ENCODE results near the gene PRKAG2. TPM values are rescaled to one million over a fixed set of nuclear protein-coding genes. Genes with fewer than 3 reads are reported as not detected.

The PRKAG2 gene
- total RNA-seq, 1 experiment from 2014 or later: 23.9 TPM

DNA sequence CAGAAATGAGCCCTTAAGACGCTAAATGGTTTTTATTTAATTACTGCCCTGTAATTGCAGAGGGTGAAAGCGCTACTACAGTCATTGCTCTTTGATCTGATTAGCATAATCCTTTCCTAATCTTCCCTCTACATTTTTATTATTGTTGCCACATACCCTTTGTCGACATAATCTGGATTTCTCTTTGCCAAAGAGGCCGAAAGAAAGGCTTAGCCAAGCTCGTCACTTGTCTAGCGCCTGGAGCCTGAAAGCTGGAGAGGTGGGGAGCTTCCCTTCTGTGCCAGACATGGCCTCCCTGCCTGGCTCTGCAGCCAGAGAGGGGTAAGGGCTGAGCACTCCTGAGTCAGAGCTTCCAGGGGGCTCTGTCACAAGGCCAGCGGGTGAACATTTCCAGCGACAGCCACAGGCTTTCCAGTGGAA is 145.9 kb downstream of the PRKAG2 start:
- H3F3A ChIP-seq (ENCODE audit: low read length, unreplicated experiment): no peaks in the 10 kb centered on the region
- no peaks in the 10 kb centered on the region for H3K27me3 ChIP-seq (ENCODE audit: low read length)
- ATAC-seq (no peak), DNase-seq (no peak)
- H3K79me2 ChIP-seq (ENCODE audit: low read length): no peaks in the 10 kb centered on the region
- H3K27ac ChIP-seq (ENCODE audit: low read length): no peak overlapping the region
- H3K9ac ChIP-seq (ENCODE audit: low read length): no peak overlapping the region
- no peaks in the 10 kb centered on the region for H3K36me3 ChIP-seq (ENCODE audit: low read depth, low read length)
- no peaks in the 10 kb centered on the region for H3K9me3 ChIP-seq (ENCODE audit: low read length)
- H3K4me1 ChIP-seq (ENCODE audit: insufficient read depth, low read length): peaks cover 17% of the 10 kb centered on the region
- CTCF ChIA-PET: no interaction called here
- intact Hi-C loops (cut with micrococcal nuclease): no loop called here
- BruUV-seq (replicated peaks): no TSS peak
- POLR2A ChIA-PET (ENCODE audit: unreplicated experiment): no interaction called here
- no peaks in the 10 kb centered on the region for H3K9me2 ChIP-seq (replicated peaks; ENCODE audit: low read length)
- no peak overlapping the region for H3K4me3 ChIP-seq (ENCODE audit: low read length)
- no peak overlapping the region for H3K4me2 ChIP-seq (ENCODE audit: low read length)
- no peaks in the 10 kb centered on the region for H4K20me1 ChIP-seq (ENCODE audit: low read length)
- H2AFZ ChIP-seq (ENCODE audit: low read length): no peak overlapping the region
- no peak for TF ChIP-seq EZH2 (IDR thresholded peaks at IDR 0.05; ENCODE audit: low read length, unreplicated experiment)
- TF ChIP-seq, protein P1, sequence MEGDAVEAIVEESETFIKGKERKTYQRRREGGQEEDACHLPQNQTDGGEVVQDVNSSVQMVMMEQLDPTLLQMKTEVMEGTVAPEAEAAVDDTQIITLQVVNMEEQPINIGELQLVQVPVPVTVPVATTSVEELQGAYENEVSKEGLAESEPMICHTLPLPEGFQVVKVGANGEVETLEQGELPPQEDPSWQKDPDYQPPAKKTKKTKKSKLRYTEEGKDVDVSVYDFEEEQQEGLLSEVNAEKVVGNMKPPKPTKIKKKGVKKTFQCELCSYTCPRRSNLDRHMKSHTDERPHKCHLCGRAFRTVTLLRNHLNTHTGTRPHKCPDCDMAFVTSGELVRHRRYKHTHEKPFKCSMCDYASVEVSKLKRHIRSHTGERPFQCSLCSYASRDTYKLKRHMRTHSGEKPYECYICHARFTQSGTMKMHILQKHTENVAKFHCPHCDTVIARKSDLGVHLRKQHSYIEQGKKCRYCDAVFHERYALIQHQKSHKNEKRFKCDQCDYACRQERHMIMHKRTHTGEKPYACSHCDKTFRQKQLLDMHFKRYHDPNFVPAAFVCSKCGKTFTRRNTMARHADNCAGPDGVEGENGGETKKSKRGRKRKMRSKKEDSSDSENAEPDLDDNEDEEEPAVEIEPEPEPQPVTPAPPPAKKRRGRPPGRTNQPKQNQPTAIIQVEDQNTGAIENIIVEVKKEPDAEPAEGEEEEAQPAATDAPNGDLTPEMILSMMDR (conservative IDR thresholded peaks at IDR 0.05; ENCODE audit: low read depth, low read length): no peak
- no peak for TF ChIP-seq EZH2phosphoT487 (IDR thresholded peaks at IDR 0.05; ENCODE audit: borderline replicate concordance, low read length)

DNA sequence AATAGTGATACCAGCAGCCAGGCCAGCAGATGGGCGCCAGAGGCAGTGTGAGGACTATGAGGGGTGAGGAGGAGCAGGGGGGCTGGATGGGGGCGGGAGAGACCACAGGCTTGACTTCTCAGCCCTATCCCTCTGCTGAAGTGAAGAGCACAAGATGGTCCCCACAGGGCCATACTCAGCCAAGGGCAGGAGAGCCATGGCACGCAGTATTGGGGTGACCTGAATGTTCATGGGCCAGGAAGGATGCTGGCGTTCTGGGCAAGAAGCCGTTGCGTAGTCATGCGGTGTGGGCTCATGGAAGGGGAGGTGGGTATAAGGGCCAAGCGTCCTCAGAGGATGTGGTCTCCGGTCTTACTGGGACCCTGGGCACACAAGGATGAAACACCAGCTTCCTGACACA is 146.3 kb downstream of the PRKAG2 start:
- BruUV-seq (replicated peaks): no TSS peak
- TF ChIP-seq, protein P1 (conservative IDR thresholded peaks at IDR 0.05; ENCODE audit: low read depth, low read length): no peak
- TF ChIP-seq EZH2 (IDR thresholded peaks at IDR 0.05; ENCODE audit: low read length, unreplicated experiment): no peak
- no peak for TF ChIP-seq EZH2phosphoT487 (IDR thresholded peaks at IDR 0.05; ENCODE audit: borderline replicate concordance, low read length)
- intact Hi-C loops (cut with micrococcal nuclease): no loop called here
- Histone ChIP-seq H2AFZ (ENCODE audit: low read length) (no peak overlapping the region), H3K9ac (ENCODE audit: low read length) (no peak overlapping the region), H3F3A (ENCODE audit: low read length, unreplicated experiment) (no peaks in the 10 kb centered on the region), H3K4me1 (ENCODE audit: insufficient read depth, low read length) (peaks cover 16% of the 10 kb centered on the region), H3K27ac (ENCODE audit: low read length) (no peak overlapping the region), H3K9me3 (ENCODE audit: low read length) (no peaks in the 10 kb centered on the region), H3K27me3 (ENCODE audit: low read length) (no peaks in the 10 kb centered on the region), H3K4me3 (ENCODE audit: low read length) (no peak overlapping the region), H4K20me1 (ENCODE audit: low read length) (no peaks in the 10 kb centered on the region), H3K36me3 (ENCODE audit: low read depth, low read length) (no peaks in the 10 kb centered on the region), H3K9me2 (replicated peaks; ENCODE audit: low read length) (no peaks in the 10 kb centered on the region), H3K4me2 (ENCODE audit: low read length) (no peak overlapping the region), H3K79me2 (ENCODE audit: low read length) (no peaks in the 10 kb centered on the region)
- DNase-seq (no peak), ATAC-seq (no peak)
- ChIA-PET CTCF (no interaction called here), POLR2A (ENCODE audit: unreplicated experiment) (no interaction called here)

DNA sequence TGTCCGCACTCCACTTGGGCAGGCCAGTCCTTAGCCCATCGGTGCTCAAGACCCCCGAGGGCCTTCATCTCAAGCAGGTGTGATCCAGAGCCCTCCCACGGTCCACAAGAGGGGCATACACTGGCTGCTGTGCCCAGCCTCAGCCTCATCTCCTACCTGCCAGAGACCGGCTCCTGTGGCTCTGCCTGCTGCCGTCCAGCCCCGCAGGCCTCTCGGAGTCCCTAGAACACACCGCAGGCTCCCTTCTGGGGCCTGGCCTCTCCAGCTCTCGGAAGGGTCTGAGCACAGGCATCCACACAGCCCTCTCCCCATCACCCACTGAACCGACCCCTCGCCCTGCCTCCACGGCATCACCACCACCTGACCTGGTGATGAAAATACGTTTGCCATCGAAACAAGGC is 147.4 kb downstream of the PRKAG2 start:
- Histone ChIP-seq H2AFZ (ENCODE audit: low read length) (no peak overlapping the region), H3K9me2 (replicated peaks; ENCODE audit: low read length) (no peaks in the 10 kb centered on the region), H3K27ac (ENCODE audit: low read length) (no peak overlapping the region), H3K4me3 (ENCODE audit: low read length) (no peak overlapping the region), H3K9me3 (ENCODE audit: low read length) (no peaks in the 10 kb centered on the region), H3F3A (ENCODE audit: low read length, unreplicated experiment) (no peaks in the 10 kb centered on the region), H3K27me3 (ENCODE audit: low read length) (no peaks in the 10 kb centered on the region), H4K20me1 (ENCODE audit: low read length) (no peaks in the 10 kb centered on the region), H3K79me2 (ENCODE audit: low read length) (no peaks in the 10 kb centered on the region), H3K36me3 (ENCODE audit: low read depth, low read length) (no peaks in the 10 kb centered on the region), H3K4me1 (ENCODE audit: insufficient read depth, low read length) (peaks cover 16% of the 10 kb centered on the region), H3K4me2 (ENCODE audit: low read length) (no peak overlapping the region), H3K9ac (ENCODE audit: low read length) (no peak overlapping the region)
- ATAC-seq (no peak), DNase-seq (no peak)
- CTCF ChIA-PET: no interaction called here
- no TSS peak for BruUV-seq (replicated peaks)
- POLR2A ChIA-PET (ENCODE audit: unreplicated experiment): no interaction called here
- intact Hi-C loops (cut with micrococcal nuclease): no loop called here
- TF ChIP-seq, protein P1 (conservative IDR thresholded peaks at IDR 0.05; ENCODE audit: low read depth, low read length): no peak
- TF ChIP-seq EZH2 (IDR thresholded peaks at IDR 0.05; ENCODE audit: low read length, unreplicated experiment): no peak
- no peak for TF ChIP-seq EZH2phosphoT487 (IDR thresholded peaks at IDR 0.05; ENCODE audit: borderline replicate concordance, low read length)

Measured in PC-3 (cell line).